Astrocyte (in vitro differentiated cells and primary cell): ENCODE results near the gene YJEFN3. TPM values are rescaled to one million over a fixed set of nuclear protein-coding genes. Genes with fewer than 3 reads are reported as not detected.

Source experiments
- DNase-seq: peaks from one replicate; pipeline ENCODE4 v3.0.0-alpha.2; 2010; ENCODE audit warnings: low read depth
- FAIRE-seq: peaks from 2 replicates; lab custom pipeline; 2011; peaks lifted over from hg19 to GRCh38; lab: Jason Lieb, UNC
- H2AFZ ChIP-seq: 2 replicates; pipeline ENCODE4 v1.6.0; 2012; ENCODE audit warnings: low read depth, low read length, inconsistent platforms
- H3K27ac ChIP-seq: 2 replicates; pipeline ENCODE4 v1.5.1; 2011; ENCODE audit warnings: low read depth, low read length, inconsistent platforms
- H3K27me3 ChIP-seq: 2 replicates; pipeline ENCODE4 v1.6.0; 2011; ENCODE audit warnings: low read length, inconsistent platforms; ENCODE audit not compliant: insufficient read depth
- H3K36me3 ChIP-seq: 2 replicates; pipeline ENCODE4 v1.5.1; 2011; ENCODE audit warnings: low read length, inconsistent platforms; ENCODE audit not compliant: insufficient read depth
- H3K4me1 ChIP-seq: 2 replicates; pipeline ENCODE4 v1.5.1; 2011; ENCODE audit warnings: low read length, inconsistent platforms; ENCODE audit not compliant: insufficient read depth
- H3K4me2 ChIP-seq: 2 replicates; pipeline ENCODE4 v1.6.0; 2012; ENCODE audit warnings: low read length, inconsistent platforms
- H3K4me3 ChIP-seq: 2 replicates; pipeline ENCODE4 v1.5.1; 2011; ENCODE audit warnings: low read depth, mild to moderate bottlenecking, low read length, inconsistent platforms; ENCODE audit not compliant: insufficient read depth
- H3K79me2 ChIP-seq: 2 replicates; pipeline ENCODE4 v1.6.0; 2012; ENCODE audit warnings: mild to moderate bottlenecking, low read length, inconsistent platforms; ENCODE audit not compliant: insufficient read depth
- H3K9ac ChIP-seq: 2 replicates; pipeline ENCODE4 v1.6.0; 2012; ENCODE audit warnings: mild to moderate bottlenecking, low read length, inconsistent platforms
- H3K9me3 ChIP-seq: 2 replicates; pipeline ENCODE4 v1.5.1; 2012; ENCODE audit warnings: low read depth, mild to moderate bottlenecking, low read length, inconsistent platforms; ENCODE audit not compliant: insufficient read depth
- H4K20me1 ChIP-seq: 2 replicates; pipeline ENCODE4 v1.6.0; 2012; ENCODE audit warnings: low read length, inconsistent platforms; ENCODE audit not compliant: insufficient read depth
- H3K27ac Mint-ChIP-seq: one replicate; pipeline ENCODE4 v1.8.0; 2021; ENCODE audit warnings: mild to moderate bottlenecking, mixed read lengths; ENCODE audit not compliant: unreplicated experiment
- H3K27me3 Mint-ChIP-seq: one replicate; pipeline ENCODE4 v1.8.0; 2021; ENCODE audit warnings: low read depth, mixed read lengths; ENCODE audit not compliant: unreplicated experiment
- H3K36me3 Mint-ChIP-seq: one replicate; pipeline ENCODE4 v1.8.0; 2021; ENCODE audit warnings: low read depth, mixed read lengths; ENCODE audit not compliant: unreplicated experiment
- H3K4me1 Mint-ChIP-seq: one replicate; pipeline ENCODE4 v1.8.0; 2021; ENCODE audit warnings: low read depth, mixed read lengths; ENCODE audit not compliant: unreplicated experiment
- H3K4me3 Mint-ChIP-seq: one replicate; pipeline ENCODE4 v1.8.0; 2021; ENCODE audit warnings: mild to moderate bottlenecking, moderate library complexity, mixed read lengths; ENCODE audit not compliant: unreplicated experiment
- H3K9me3 Mint-ChIP-seq: one replicate; pipeline ENCODE4 v1.8.0; 2021; ENCODE audit warnings: mild to moderate bottlenecking, mixed read lengths; ENCODE audit not compliant: unreplicated experiment
- EZH2 ChIP-seq: IDR thresholded peaks from 2 replicates; pipeline ENCODE4 v1.6.1; 2012; ENCODE audit warnings: mild to moderate bottlenecking, low read length, inconsistent platforms; ENCODE audit not compliant: insufficient read depth
- total RNA-seq: library from RNA; stranded (reverse); gene quantifications from 2 replicates; pipeline ENCODE4 v1.2.1, GENCODE V29; 2021
- TF ChIP-seq, protein P1 (sequence below): IDR thresholded peaks from 2 replicates; pipeline ENCODE4 v1.5.1; 2011; ENCODE audit warnings: low read depth, mild to moderate bottlenecking, inconsistent platforms, low read length, moderate library complexity; ENCODE audit not compliant: insufficient read depth

The YJEFN3 gene
- total RNA-seq, 1 donor from 2014 or later: 9.8 TPM

DNA sequence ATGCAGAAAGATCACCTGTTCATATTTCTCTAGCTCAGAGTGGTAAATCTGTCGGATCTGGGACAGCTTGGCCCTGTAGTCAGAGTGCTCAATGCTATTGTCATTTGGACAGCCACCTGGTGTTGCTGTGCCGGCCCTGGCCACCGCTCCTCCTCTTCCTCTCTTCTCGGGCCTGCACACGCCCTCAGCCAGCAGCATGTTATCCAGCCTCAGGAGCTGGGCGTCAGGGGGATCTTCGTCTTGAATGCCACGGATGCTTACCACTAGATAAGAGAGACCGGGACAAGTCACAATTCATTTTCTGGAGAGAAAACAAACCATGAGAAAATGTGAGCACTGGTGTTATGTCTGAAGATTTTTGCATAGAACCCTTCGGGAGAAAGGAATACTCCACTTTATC is 41.9 kb downstream of the YJEFN3 start:
- FAIRE-seq (no peak), DNase-seq (no peak)
- H3K27me3 ChIP-seq: no peaks in the 10 kb centered on the region
- Mint-ChIP-seq H3K4me1 (peaks cover 2% of the 10 kb centered on the region), H3K36me3 (peaks cover 7% of the 10 kb centered on the region), H3K27ac (no peak overlapping the region), H3K27me3 (peaks cover 9% of the 10 kb centered on the region), H3K4me3 (no peak overlapping the region), H3K9me3 (peaks cover 12% of the 10 kb centered on the region)
- TF ChIP-seq EZH2: no peak
- TF ChIP-seq, protein P1, sequence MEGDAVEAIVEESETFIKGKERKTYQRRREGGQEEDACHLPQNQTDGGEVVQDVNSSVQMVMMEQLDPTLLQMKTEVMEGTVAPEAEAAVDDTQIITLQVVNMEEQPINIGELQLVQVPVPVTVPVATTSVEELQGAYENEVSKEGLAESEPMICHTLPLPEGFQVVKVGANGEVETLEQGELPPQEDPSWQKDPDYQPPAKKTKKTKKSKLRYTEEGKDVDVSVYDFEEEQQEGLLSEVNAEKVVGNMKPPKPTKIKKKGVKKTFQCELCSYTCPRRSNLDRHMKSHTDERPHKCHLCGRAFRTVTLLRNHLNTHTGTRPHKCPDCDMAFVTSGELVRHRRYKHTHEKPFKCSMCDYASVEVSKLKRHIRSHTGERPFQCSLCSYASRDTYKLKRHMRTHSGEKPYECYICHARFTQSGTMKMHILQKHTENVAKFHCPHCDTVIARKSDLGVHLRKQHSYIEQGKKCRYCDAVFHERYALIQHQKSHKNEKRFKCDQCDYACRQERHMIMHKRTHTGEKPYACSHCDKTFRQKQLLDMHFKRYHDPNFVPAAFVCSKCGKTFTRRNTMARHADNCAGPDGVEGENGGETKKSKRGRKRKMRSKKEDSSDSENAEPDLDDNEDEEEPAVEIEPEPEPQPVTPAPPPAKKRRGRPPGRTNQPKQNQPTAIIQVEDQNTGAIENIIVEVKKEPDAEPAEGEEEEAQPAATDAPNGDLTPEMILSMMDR: no peak
- H2AFZ ChIP-seq: no peak overlapping the region
- no peak overlapping the region for H3K9ac ChIP-seq
- H3K36me3 ChIP-seq: no peaks in the 10 kb centered on the region
- no peak overlapping the region for H3K27ac ChIP-seq
- H3K4me2 ChIP-seq: no peak overlapping the region
- H3K4me3 ChIP-seq: no peak overlapping the region
- H4K20me1 ChIP-seq: no peaks in the 10 kb centered on the region
- no peaks in the 10 kb centered on the region for H3K79me2 ChIP-seq
- no peaks in the 10 kb centered on the region for H3K9me3 ChIP-seq
- peaks cover 4% of the 10 kb centered on the region for H3K4me1 ChIP-seq

DNA sequence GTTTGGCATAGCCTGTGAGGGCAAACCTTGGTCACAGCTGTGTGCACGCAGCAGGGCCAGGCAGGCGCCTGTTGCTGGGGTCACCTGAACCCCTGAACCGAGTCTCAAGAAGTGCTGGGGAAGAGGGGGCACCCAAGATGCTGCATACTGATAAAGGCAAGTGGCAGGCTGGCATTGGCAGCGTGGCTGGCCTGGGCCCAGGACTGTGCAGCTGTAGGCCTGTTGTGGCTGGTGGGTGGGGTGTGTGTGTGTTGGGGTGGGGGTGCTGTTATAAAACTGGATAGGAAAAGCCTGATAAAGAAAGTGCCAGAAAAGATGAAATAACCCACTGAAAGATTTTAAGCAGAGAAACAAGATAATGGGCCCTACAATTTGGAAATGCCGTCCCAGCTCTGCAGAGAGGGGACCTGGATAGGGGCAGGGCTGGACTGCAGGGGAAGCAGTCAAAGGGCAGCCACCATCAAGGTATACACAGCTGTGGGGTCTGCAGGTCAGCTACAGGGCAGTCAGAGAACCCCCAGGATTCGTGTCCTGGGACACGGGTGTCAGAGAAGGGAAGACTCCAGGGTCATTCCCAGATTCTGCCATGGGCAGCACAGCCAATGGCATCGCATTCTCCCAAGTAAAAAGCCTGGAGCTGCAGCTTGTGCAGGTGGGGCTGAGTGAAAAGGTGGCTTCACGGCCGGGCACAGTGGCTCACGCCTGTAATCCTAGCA is 42.5 kb downstream of the YJEFN3 start:
- TF ChIP-seq, protein P1: no peak
- no peak for TF ChIP-seq EZH2
- H3K27ac Mint-ChIP-seq: no peak overlapping the region
- H3K9me3 ChIP-seq: no peaks in the 10 kb centered on the region
- H3K4me2 ChIP-seq: no peak overlapping the region
- peaks cover 7% of the 10 kb centered on the region for H3K36me3 Mint-ChIP-seq
- H4K20me1 ChIP-seq: no peaks in the 10 kb centered on the region
- H2AFZ ChIP-seq: no peak overlapping the region
- no peak for FAIRE-seq
- H3K4me3 ChIP-seq: no peak overlapping the region
- H3K79me2 ChIP-seq: no peaks in the 10 kb centered on the region
- no peaks in the 10 kb centered on the region for H3K36me3 ChIP-seq
- peaks cover under 1% of the 10 kb centered on the region for H3K4me1 Mint-ChIP-seq
- no peak overlapping the region for H3K9ac ChIP-seq
- peaks cover 1% of the 10 kb centered on the region for H3K4me1 ChIP-seq
- peaks cover 12% of the 10 kb centered on the region for H3K9me3 Mint-ChIP-seq
- no peaks in the 10 kb centered on the region for H3K27me3 ChIP-seq
- H3K27ac ChIP-seq: no peak overlapping the region
- H3K27me3 Mint-ChIP-seq: peaks cover 9% of the 10 kb centered on the region
- DNase-seq: no peak
- H3K4me3 Mint-ChIP-seq: no peak overlapping the region

DNA sequence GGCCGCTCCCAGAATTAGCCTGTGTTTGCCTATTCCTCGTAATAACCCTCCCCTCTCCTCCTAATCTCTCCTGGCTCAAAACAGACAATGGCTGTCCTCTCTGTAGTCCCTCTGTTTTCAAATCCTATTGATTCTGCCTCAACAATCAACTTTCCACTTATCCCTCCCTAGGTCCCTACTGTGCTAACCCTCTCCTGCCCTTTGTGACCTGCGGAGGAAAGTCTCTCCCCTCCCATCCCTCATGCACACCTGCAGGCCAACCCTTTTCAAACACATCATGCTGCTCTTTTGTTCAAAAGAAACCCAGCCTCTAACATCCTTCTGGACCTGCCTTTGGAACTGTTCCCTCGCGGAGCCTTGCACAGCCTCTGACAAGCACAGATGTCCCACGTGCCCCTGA is 46.7 kb downstream of the YJEFN3 start:
- H3K27me3 ChIP-seq: no peaks in the 10 kb centered on the region
- no peaks in the 10 kb centered on the region for H3K4me1 ChIP-seq
- no peak overlapping the region for H3K4me2 ChIP-seq
- no peak overlapping the region for H3K27ac ChIP-seq
- FAIRE-seq (no peak), DNase-seq (no peak)
- H4K20me1 ChIP-seq: no peaks in the 10 kb centered on the region
- H3K4me3 ChIP-seq: no peak overlapping the region
- no peak overlapping the region for H2AFZ ChIP-seq
- no peak overlapping the region for H3K4me3 Mint-ChIP-seq
- H3K27me3 Mint-ChIP-seq: peaks cover 3% of the 10 kb centered on the region
- no peak overlapping the region for H3K9ac ChIP-seq
- no peaks in the 10 kb centered on the region for H3K36me3 ChIP-seq
- H3K36me3 Mint-ChIP-seq: peaks cover 2% of the 10 kb centered on the region
- H3K79me2 ChIP-seq: no peaks in the 10 kb centered on the region
- no peaks in the 10 kb centered on the region for H3K4me1 Mint-ChIP-seq
- H3K9me3 Mint-ChIP-seq: no peaks in the 10 kb centered on the region
- TF ChIP-seq EZH2: no peak
- TF ChIP-seq, protein P1: no peak
- H3K27ac Mint-ChIP-seq: no peak overlapping the region
- no peaks in the 10 kb centered on the region for H3K9me3 ChIP-seq
